ENCODE measurements around the gene CLCN6. TPM values are rescaled to one million over a fixed set of nuclear protein-coding genes. Genes with fewer than 3 reads are reported as not detected.

Gene CLCN6
- total and polyA plus RNA-seq, 2 of the 8 experiments (the other 6 are each of a cell fraction or from before 2014, with no cell fraction given): 15.7 to 26.0 TPM

DNA sequence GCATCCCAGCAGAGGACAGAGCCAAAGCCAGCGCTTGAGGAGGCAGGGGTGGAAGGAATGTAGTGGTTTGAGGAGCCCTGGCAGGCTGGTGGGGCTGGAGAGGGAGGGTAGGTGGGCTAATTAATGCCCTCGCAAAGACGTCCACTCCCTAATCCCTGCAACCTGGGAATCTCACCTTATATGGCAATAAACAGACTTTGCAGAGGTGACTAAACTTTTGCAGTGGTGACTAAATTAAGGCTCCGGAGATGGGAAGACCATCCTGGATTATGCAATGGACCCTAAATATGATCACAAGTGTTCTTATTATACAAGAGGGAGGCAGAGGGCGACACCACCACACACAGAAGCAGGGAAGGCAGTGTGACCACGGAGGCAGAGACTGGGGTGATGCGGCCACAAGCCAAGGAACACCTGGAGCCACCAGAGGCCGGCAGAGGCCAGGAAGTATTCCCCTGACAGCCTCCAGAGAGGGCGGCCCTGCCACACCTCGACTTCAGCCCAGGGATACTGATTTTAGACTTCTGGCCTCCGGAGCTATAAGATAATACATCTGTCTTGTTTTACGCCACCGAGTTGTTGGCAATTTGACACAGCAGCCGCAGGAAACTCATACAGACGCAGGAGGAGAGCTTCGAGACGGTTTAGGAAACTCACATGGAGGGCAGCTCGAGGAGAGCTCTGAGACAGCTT, 75.9 kb downstream of the CLCN6 start:
- Histone ChIP-seq H3K36me3 (ENCODE audit: control insufficient read depth in 2 of 4, insufficient read depth in 4 of 4, low read length in 3 of 4) (no peaks in the 10 kb centered on the region), H3K9ac (replicated peaks in 1 of 4; ENCODE audit: extremely low read depth in 1 of 4, low read depth in 3 of 4, low read length in 3 of 4) (no peak overlapping the region), H2AK5ac (ENCODE audit: low read depth, low read length) (no peak overlapping the region), H3K9me3 (ENCODE audit: insufficient read depth in 2 of 2, low read depth in 1 of 2, low read length in 1 of 2) (peaks cover 0 to 2% of the 10 kb centered on the region in 2 experiments; a peak in 2 of 4 replicates), H2BK12ac (ENCODE audit: low read depth, low read length) (no peak overlapping the region), H3K4ac (replicated peaks; ENCODE audit: insufficient read length, low read depth, low read length) (no peak overlapping the region), H3K56ac (replicated peaks; ENCODE audit: insufficient read length, low read depth, low read length) (no peak overlapping the region), H2BK120ac (replicated peaks; ENCODE audit: low read depth, low read length) (no peak overlapping the region), H3K27ac (ENCODE audit: low read depth, low read length) (no peak overlapping the region), H3K18ac (ENCODE audit: extremely low read depth, low read length) (no peak overlapping the region), H4K5ac (ENCODE audit: insufficient read length, low read depth, low read length) (no peak overlapping the region), H3K79me1 (ENCODE audit: low read depth, low read length) (no peaks in the 10 kb centered on the region), H3K23ac (ENCODE audit: insufficient read length) (no peak overlapping the region), H4K8ac (ENCODE audit: extremely low read depth, insufficient read depth, low read length) (peak overlapping the region; percentile 38; the same call in 1 of the 2 replicates), H3K27me3 (replicated peaks in 1 of 4; ENCODE audit: control insufficient read depth in 3 of 4, extremely low read depth in 1 of 4, insufficient read depth in 3 of 4, low read length in 3 of 4) (no peaks in the 10 kb centered on the region), H4K91ac (replicated peaks; ENCODE audit: insufficient read length, low read length) (no peak overlapping the region), H3K79me2 (ENCODE audit: control insufficient read depth in 1 of 2, insufficient read depth in 2 of 2, low read length in 2 of 2) (no peaks in the 10 kb centered on the region), H3K14ac (ENCODE audit: insufficient read length) (no peak overlapping the region), H3K4me1 (replicated peaks in 1 of 4; ENCODE audit: control insufficient read depth in 3 of 4, insufficient read depth in 4 of 4, low read length in 3 of 4) (peaks cover 0 to 10% (median 7%) of the 10 kb centered on the region in 4 experiments; a peak in 6 of 7 replicates), H2BK15ac (ENCODE audit: low read length) (no peak overlapping the region), H3K4me3 (ENCODE audit: extremely low read depth in 1 of 4, insufficient read depth in 2 of 4, low read depth in 3 of 4, low read length in 4 of 4) (no peak overlapping the region), H2BK20ac (ENCODE audit: low read length) (no peak overlapping the region), H3K4me2 (ENCODE audit: insufficient read depth in 1 of 2, low read depth in 2 of 2, low read length in 2 of 2) (no peak overlapping the region), H3K23me2 (ENCODE audit: low read depth, low read length) (no peaks in the 10 kb centered on the region), H4K20me1 (replicated peaks in 1 of 2; ENCODE audit: control insufficient read depth in 1 of 2, insufficient read depth in 2 of 2, low read length in 2 of 2) (no peaks in the 10 kb centered on the region), H2AFZ (ENCODE audit: low read length) (no peak overlapping the region), H2BK5ac (ENCODE audit: low read depth, low read length) (peak overlapping the region; percentile 26; the same call in 1 of the 2 replicates)
- CTCF ChIA-PET (ENCODE audit: partially characterized antibody): interaction anchor here (0.5 to 6.2 kb wide), 16 partner anchors 9 to 72 kb away, joined by 3 to 46 read pairs (median 5); no protein-coding TSS in a partner anchor
- DNase-seq (ENCODE audit: low read depth in 1 of 2, low spot score in 2 of 2): no peak
- TF ChIP-seq CTCF (IDR thresholded peaks at IDR 0.05; ENCODE audit: control extremely low read depth in 1 of 3, insufficient read depth in 1 of 3, low read depth in 1 of 3, low read length in 3 of 3): peak in 2 of 3 experiments; percentile 17 to 20; a peak in 2 of 4 replicates
- TF ChIP-seq SRF (IDR thresholded peaks at IDR 0.05; ENCODE audit: low read depth, low read length): peak; percentile 55; the same call in 1 of the 2 replicates
- peak; percentile 22 to 30; a peak in 3 of 4 replicates for TF ChIP-seq RAD21 (IDR thresholded peaks at IDR 0.05 in 1 of 2, conservative IDR thresholded peaks at IDR 0.05 in 1 of 2; ENCODE audit: low read depth in 2 of 2, low read length in 2 of 2)
- TF ChIP-seq RFX5 (IDR thresholded peaks at IDR 0.05; ENCODE audit: borderline replicate concordance, low read depth, low read length): no peak
- TF ChIP-seq FOSL1 (IDR thresholded peaks at IDR 0.05; ENCODE audit: insufficient read depth, low read depth, low read length): no peak
- no peak for FAIRE-seq
- POLR2A ChIA-PET (ENCODE audit: partially characterized antibody): interaction anchor here (0.8 to 9.5 kb wide), 5 partner anchors 11 to 229 kb away, joined by 3 to 109 read pairs (median 4); partner anchors contain the start of gene NPPA
- WGBS, 2 experiments (ENCODE audit: extremely low coverage in 1 of 2, insufficient coverage in 1 of 2, insufficient read length in 1 of 2, insufficient replicate concordance in 2 of 2, low coverage in 1 of 2, low lambda C conversion rate in 2 of 2, missing lambda C conversion rate in 1 of 2): 86% methylated on average over 18 of the region's 18 CpGs; no CpG with 5 or more reads in 1 of the 2 experiments
